ENCODE measurements around the gene RHOC.

RHOC gene

GRCh38 chr1:112744009-112744578 lies 37.2 kb upstream of the RHOC start:
- H3K27ac ChIP-seq (ENCODE audit: low read depth, low read length, poor library complexity, severe bottlenecking): no peak overlapping the region
- no peaks in the 10 kb centered on the region for H3K9me3 ChIP-seq (ENCODE audit: low read length)
- H3K79me2 ChIP-seq (ENCODE audit: insufficient read depth, low read length): no peaks in the 10 kb centered on the region
- no peak overlapping the region for H3K9ac ChIP-seq (ENCODE audit: low read length)
- no peaks in the 10 kb centered on the region for H3K9me2 ChIP-seq (ENCODE audit: low read depth, low read length)
- H3F3A ChIP-seq (ENCODE audit: insufficient read depth, low read length): no peaks in the 10 kb centered on the region
- H3K4me1 ChIP-seq (ENCODE audit: insufficient read depth, low read length, severe bottlenecking): no peaks in the 10 kb centered on the region
- no peaks in the 10 kb centered on the region for H3K36me3 ChIP-seq (ENCODE audit: insufficient read depth, low read length)
- H4K20me1 ChIP-seq (ENCODE audit: insufficient read depth, low read length): no peaks in the 10 kb centered on the region
- TF ChIP-seq, protein P1, sequence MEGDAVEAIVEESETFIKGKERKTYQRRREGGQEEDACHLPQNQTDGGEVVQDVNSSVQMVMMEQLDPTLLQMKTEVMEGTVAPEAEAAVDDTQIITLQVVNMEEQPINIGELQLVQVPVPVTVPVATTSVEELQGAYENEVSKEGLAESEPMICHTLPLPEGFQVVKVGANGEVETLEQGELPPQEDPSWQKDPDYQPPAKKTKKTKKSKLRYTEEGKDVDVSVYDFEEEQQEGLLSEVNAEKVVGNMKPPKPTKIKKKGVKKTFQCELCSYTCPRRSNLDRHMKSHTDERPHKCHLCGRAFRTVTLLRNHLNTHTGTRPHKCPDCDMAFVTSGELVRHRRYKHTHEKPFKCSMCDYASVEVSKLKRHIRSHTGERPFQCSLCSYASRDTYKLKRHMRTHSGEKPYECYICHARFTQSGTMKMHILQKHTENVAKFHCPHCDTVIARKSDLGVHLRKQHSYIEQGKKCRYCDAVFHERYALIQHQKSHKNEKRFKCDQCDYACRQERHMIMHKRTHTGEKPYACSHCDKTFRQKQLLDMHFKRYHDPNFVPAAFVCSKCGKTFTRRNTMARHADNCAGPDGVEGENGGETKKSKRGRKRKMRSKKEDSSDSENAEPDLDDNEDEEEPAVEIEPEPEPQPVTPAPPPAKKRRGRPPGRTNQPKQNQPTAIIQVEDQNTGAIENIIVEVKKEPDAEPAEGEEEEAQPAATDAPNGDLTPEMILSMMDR (IDR thresholded peaks at IDR 0.05; ENCODE audit: low read length): no peak
- no peak for TF ChIP-seq EZH2 (IDR thresholded peaks at IDR 0.05; ENCODE audit: borderline replicate concordance, low read length)
- H3K27me3 ChIP-seq (ENCODE audit: insufficient read depth, low read length): no peaks in the 10 kb centered on the region
- H3K4me3 ChIP-seq (ENCODE audit: low read depth, low read length, poor library complexity, severe bottlenecking): no peak overlapping the region
- no peak overlapping the region for H2AFZ ChIP-seq (ENCODE audit: low read length)
- no peak overlapping the region for H3K4me2 ChIP-seq (ENCODE audit: low read length)

GRCh38 chr1:112743174-112744008 lies 36.5 kb upstream of the RHOC start:
- Histone ChIP-seq H3K9me3 (ENCODE audit: low read length) (no peaks in the 10 kb centered on the region), H3K9me2 (ENCODE audit: low read depth, low read length) (no peaks in the 10 kb centered on the region), H3K4me1 (ENCODE audit: insufficient read depth, low read length, severe bottlenecking) (no peaks in the 10 kb centered on the region), H4K20me1 (ENCODE audit: insufficient read depth, low read length) (no peaks in the 10 kb centered on the region), H3K79me2 (ENCODE audit: insufficient read depth, low read length) (no peaks in the 10 kb centered on the region), H3F3A (ENCODE audit: insufficient read depth, low read length) (no peaks in the 10 kb centered on the region), H3K36me3 (ENCODE audit: insufficient read depth, low read length) (no peaks in the 10 kb centered on the region), H3K27me3 (ENCODE audit: insufficient read depth, low read length) (no peaks in the 10 kb centered on the region), H2AFZ (ENCODE audit: low read length) (no peak overlapping the region), H3K27ac (ENCODE audit: low read depth, low read length, poor library complexity, severe bottlenecking) (no peak overlapping the region), H3K4me3 (ENCODE audit: low read depth, low read length, poor library complexity, severe bottlenecking) (no peak overlapping the region), H3K4me2 (ENCODE audit: low read length) (no peak overlapping the region), H3K9ac (ENCODE audit: low read length) (no peak overlapping the region)
- TF ChIP-seq EZH2 (IDR thresholded peaks at IDR 0.05; ENCODE audit: borderline replicate concordance, low read length): no peak
- TF ChIP-seq, protein P1 (IDR thresholded peaks at IDR 0.05; ENCODE audit: low read length): no peak

- no peak overlapping the region for H3K9ac ChIP-seq (ENCODE audit: low read length)
- H3K4me2 ChIP-seq (ENCODE audit: low read length): no peak overlapping the region
- H2AFZ ChIP-seq (ENCODE audit: low read length): no peak overlapping the region
- H3K4me1 ChIP-seq (ENCODE audit: insufficient read depth, low read length, severe bottlenecking): no peaks in the 10 kb centered on the region
- H3K4me3 ChIP-seq (ENCODE audit: low read depth, low read length, poor library complexity, severe bottlenecking): no peak overlapping the region
- no peak for TF ChIP-seq EZH2 (IDR thresholded peaks at IDR 0.05; ENCODE audit: borderline replicate concordance, low read length)
- H3K27me3 ChIP-seq (ENCODE audit: insufficient read depth, low read length): peaks cover 4% of the 10 kb centered on the region; the same call in 1 of the 2 replicates
- H3F3A ChIP-seq (ENCODE audit: insufficient read depth, low read length): no peaks in the 10 kb centered on the region
- no peak overlapping the region for H3K27ac ChIP-seq (ENCODE audit: low read depth, low read length, poor library complexity, severe bottlenecking)
- H3K9me3 ChIP-seq (ENCODE audit: low read length): no peaks in the 10 kb centered on the region
- no peaks in the 10 kb centered on the region for H4K20me1 ChIP-seq (ENCODE audit: insufficient read depth, low read length)
- no peaks in the 10 kb centered on the region for H3K36me3 ChIP-seq (ENCODE audit: insufficient read depth, low read length)
- H3K79me2 ChIP-seq (ENCODE audit: insufficient read depth, low read length): no peaks in the 10 kb centered on the region
- no peaks in the 10 kb centered on the region for H3K9me2 ChIP-seq (ENCODE audit: low read depth, low read length)
These were observed 30.6 kb upstream of the RHOC start for GRCh38 chr1:112737573-112737972.
